ENCODE results near the gene ADGRL4.

DNA sequence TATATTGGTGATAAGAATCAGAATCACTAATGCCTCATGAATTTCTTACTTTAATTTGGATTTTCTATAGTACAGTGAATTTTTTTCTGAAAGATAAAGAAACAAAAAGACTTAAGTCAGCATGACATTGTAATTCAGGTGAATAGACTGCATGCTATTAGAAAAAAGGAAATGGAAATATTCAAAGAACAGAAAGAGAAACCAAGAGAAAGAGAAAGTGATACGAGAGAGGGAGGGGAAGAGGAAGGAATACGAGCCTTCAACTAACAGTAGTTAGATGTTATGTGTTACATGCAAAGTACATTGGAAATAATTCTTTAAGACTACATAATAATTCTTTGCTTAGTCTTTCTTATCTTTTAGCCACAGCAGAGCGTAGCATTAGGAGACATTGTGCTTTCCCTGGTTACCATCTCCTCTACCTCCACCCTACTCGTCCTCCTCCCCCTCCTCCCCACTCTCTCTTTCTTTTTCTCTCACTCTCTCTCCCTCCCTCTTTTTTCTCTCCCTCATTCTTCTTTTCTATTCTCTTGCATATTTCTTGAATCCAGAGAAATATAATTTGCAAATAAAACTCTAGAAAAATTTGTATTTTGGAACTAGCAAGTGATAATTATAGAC, 46.4 kb upstream of the ADGRL4 start:
- TF ChIP-seq ZNF747 (CRISPR knock-in tag; IDR thresholded peaks at IDR 0.05; ENCODE audit: borderline replicate concordance) (no peak), CTCF (CRISPR knock-in tag; IDR thresholded peaks at IDR 0.05) (no peak), HDAC6 (IDR thresholded peaks at IDR 0.05; ENCODE audit: low read depth, low read length) (no peak), EZH2 (conservative IDR thresholded peaks at IDR 0.05; ENCODE audit: low read depth, low read length) (no peak), CREB1 (IDR thresholded peaks at IDR 0.05) (no peak), CREB1 (CRISPR knock-in tag; IDR thresholded peaks at IDR 0.05) (no peak), DDIT3 (CRISPR knock-in tag; IDR thresholded peaks at IDR 0.05) (no peak), POLR2A (IDR thresholded peaks at IDR 0.05; ENCODE audit: insufficient read depth in 1 of 2, low read depth in 2 of 2, low read length in 2 of 2) (no peak)
